ENCODE data around the gene IFRD1. TPM values are rescaled to one million over a fixed set of nuclear protein-coding genes. Genes with fewer than 3 reads are reported as not detected.
"Not testable (repeated sequence)": the region's sequence is repeated elsewhere in the genome, so short reads cannot be mapped to it uniquely, and the experiment has no call there.

The IFRD1 gene
- total RNA-seq, 1 donor from 2014 or later, result 51.2 TPM

DNA sequence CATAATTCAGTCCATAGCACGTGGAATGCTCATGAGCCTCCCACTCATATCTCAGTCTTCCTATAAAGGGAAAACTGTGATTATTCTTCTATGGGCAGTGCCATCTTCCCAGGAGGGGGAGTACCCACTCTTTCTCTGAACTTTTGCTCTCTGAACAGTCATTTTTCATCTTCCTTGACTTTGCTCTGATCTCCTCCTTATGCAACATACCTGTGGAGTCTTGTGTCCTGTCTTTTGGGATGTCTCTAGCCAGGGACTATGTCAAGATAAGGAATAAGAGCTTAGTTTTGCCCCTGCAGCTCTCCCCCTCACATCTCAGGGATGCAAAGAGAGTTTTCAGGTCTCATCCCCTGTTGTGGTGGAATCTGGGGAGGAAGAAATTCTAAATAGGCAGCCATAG lies 58.1 kb downstream of the IFRD1 start:
- no peak for DNase-seq (ENCODE audit: low spot score)
- intact Hi-C loops (cut with DNase I), result no loop called here

DNA sequence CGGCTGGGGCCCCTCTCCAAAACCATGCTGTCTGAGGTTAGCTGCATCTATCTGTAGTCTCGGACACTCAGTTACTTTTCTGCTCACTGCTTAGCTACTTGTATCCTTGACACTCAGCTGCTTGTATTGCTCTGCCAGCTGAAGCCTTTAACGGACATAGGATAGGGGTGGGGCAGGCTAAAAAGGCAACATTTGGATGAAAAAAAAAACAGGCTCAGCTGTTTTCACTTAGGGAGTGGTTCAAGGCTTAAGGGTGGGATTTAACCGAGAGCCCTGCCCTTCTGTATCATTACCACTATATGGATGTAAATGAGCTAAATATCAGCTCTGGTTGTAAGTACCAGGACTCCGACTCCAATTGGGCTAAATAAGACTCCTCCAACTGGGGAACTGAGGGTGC lies 59.1 kb downstream of the IFRD1 start:
- intact Hi-C loops (cut with DNase I), result no loop called here
- no peak for DNase-seq (ENCODE audit: low spot score)

DNA sequence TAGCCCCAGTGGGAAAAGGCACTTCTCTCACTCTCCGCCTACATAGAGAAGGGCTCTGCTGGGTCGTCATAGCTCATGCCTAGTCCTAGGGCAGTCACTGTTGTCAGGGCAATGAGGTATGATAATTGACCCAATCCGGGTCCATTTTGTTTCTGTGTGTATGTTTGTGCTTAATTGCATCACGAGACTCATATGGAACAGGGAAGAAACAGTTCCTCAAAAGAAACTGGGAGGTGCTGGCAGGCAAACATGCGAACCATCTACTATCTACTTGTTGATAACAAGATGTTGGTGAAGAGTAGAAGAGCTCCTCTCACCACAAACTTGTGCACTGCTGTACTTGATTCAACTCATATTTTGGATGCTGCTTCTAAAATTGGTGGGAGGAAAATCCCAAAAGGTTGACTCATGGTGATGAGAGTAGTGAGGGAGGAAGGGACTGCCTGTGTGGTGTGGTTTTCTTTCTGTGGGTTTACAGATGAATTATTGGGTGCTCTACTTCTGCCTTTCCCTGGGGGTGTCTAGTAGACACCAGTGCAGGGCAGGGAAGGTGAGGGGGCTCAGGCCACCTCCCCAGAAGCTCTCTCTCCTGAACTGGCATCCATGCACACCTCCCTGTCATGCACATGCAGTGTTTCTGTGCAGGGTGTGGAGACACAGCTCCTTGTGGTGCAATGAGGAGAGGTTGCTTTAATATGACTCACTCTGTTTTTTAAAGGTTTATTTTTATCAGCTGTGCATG lies 59.9 kb downstream of the IFRD1 start:
- no peak for DNase-seq (ENCODE audit: low spot score)
- intact Hi-C loops (cut with DNase I), result no loop called here

DNA sequence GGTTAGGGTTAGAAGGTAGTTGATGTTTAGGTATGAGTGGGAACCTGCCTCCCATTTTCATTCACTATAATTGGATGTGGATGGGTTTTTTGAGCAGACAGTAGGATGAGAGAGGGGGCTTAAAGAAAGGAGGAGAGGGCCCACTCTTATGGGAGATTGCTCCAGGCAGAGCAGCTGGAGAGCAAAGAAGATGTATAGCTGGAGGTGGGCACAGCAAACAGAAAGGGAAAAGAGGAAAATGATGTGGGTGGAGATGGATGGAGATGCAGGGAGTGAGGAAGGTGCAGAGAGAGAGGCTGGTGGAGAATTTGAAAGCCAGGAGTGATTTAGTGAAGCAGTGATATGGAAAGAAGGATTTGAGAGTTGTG lies 60.5 kb downstream of the IFRD1 start:
- intact Hi-C loops (cut with DNase I), result no loop called here
- no peak for DNase-seq (ENCODE audit: low spot score)

DNA sequence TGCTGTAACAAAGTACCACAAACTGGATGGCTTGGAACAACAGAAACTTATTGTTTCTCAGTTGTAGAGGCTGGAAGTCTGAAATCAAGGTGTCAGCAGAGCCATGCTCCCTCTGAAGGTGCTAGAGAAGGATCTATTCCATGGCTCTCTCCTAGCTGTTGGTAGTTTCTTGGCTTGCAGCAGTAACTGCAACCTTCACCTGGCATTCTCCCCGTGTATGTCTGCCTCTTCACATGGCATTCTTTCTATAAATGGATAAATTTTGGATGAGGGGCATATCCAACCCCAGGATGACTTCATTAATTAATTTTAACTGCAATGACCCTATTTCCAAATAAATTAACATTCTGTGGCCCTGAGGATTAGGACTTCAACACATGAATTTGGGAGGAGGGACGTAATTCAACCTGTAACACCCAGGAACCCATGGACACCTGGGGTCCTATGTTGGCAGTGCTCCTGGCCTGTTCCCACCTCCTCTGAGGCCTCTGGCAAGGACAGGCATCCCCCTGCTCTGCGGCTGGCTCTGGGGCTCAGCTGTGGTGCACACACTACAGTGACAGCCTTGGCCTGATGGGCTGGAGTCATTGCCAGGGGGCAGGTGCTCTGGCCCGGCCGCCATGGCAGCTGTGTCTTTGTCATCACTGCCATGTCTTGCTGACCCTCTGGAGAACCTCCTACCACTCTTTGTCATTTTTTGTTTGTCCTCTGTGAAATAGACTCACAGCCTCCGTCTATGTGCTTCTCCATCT lies 61.4 kb downstream of the IFRD1 start:
- intact Hi-C loops (cut with DNase I), result no loop called here
- DNase-seq (ENCODE audit: low spot score), result no peak

- DNase-seq (ENCODE audit: low spot score), result no peak
- intact Hi-C loops (cut with DNase I), result no loop called here
Measured at GRCh38 chr7:112512451-112513210, 62.4 kb downstream of the IFRD1 start.

- no peak for DNase-seq (ENCODE audit: low spot score)
- intact Hi-C loops (cut with DNase I), result no loop called here
Measured at GRCh38 chr7:112515989-112516388, 65.7 kb downstream of the IFRD1 start.

DNA sequence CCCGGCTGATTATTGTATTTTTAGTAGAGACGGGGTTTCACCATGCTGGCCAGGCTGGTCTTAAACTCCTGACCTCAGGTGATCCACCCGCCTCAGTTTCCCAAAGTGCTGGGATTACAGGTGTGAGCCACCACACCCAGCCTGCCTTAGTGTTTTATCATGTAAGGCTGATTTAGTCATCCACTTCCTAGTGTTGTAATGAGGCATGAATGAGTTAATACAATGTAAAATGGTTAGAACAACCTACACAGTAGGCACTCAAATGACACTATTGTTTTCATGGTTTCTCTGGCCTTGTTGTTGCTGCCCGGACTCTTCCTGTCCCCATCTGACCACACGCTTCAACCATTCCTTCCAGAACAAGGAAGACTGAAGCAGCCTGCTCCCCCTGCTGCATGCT lies 66.2 kb downstream of the IFRD1 start:
- intact Hi-C loops (cut with DNase I); DNase-seq (ENCODE audit: low spot score): not testable (repeated sequence)

DNA sequence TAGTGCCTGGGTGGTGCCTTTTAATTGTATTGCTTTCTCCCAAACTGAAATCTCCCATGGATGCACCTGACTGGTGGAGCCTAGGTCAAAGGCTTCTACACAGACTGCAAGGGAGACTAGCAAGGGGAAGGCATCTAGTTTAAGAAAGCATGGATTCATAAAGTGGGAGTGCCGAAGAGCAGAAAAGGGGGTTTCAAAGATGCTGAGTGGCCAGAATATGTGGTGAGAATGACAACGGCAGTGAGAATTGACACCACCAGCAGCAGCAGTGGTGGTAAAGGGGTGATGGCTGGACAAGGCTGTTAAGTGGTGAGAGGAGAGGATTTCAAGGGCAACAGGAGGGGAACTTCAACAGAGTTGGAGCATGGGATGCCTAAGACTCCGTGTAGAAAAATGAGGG lies 67.2 kb downstream of the IFRD1 start:
- no peak for DNase-seq (ENCODE audit: low spot score)
- intact Hi-C loops (cut with DNase I), result no loop called here

- intact Hi-C loops (cut with DNase I), result no loop called here
- DNase-seq (ENCODE audit: low spot score), result no peak
Measured at GRCh38 chr7:112520787-112521186, 70.5 kb downstream of the IFRD1 start.

DNA sequence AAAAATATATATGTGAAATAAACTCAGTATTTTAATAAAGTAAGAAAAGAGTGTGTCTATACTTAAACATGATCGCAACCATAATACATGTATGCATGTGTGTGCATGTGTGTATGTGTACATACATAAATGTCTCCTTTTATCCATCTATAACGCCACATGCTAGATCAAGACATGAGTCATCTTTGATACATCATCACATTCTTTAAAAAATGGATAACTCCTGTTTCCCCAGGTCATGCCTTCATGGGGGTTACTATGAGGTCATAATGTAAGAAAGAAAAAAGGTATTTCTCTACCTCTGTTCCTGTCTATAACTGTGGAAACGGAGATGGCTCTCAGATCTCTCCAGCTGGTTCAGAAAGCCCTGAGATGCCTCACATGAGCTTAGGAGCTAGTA lies 71.7 kb downstream of the IFRD1 start:
- intact Hi-C loops (cut with DNase I), result no loop called here
- no peak for DNase-seq (ENCODE audit: low spot score)

GRCh38 chr7:112523871-112524270 lies 73.6 kb downstream of the IFRD1 start:
- intact Hi-C loops (cut with DNase I), result no loop called here
- no peak for DNase-seq (ENCODE audit: low spot score)

Other genes starting within 250 kb of the IFRD1 start
- gene DOCK4, start 244.1 kb upstream of the IFRD1 start, total RNA-seq, result 18.5 TPM
- gene ZNF277, start 243.8 kb upstream of the IFRD1 start, total RNA-seq, result 16.3 TPM
- gene LSMEM1, start 30.5 kb downstream of the IFRD1 start, total RNA-seq, result 7.4 TPM

Measured in cardiac septum (tissue), 1 donor.